ENCODE results near the gene SGCA. TPM values are rescaled to one million over a fixed set of nuclear protein-coding genes. Genes with fewer than 3 reads are reported as not detected.

SGCA gene
- total and polyA plus RNA-seq, 9 of the 15 experiments (the other 6 are each of a cell fraction or from before 2014, with no cell fraction given): not detected

DNA sequence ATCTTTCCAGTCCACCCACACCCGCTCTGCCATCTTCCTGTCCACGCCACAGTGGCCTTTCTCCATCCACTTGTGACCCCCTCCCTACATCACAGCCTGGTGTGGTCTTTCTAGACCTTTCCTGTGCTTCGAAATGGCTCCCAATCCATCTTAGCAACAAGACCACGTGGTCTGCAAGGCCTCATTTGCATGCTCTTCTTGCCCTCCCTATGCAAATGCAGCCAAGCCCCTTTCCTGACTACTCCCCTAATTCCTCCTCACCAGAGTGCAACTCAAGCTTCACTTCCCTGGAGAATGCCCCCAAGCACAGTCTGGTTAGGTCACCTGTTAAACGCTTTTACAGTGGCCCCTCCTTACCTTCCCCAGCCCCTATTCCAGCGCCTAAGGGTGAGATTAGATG is 21.4 kb upstream of the SGCA start (continued):
- TF ChIP-seq, protein P1, sequence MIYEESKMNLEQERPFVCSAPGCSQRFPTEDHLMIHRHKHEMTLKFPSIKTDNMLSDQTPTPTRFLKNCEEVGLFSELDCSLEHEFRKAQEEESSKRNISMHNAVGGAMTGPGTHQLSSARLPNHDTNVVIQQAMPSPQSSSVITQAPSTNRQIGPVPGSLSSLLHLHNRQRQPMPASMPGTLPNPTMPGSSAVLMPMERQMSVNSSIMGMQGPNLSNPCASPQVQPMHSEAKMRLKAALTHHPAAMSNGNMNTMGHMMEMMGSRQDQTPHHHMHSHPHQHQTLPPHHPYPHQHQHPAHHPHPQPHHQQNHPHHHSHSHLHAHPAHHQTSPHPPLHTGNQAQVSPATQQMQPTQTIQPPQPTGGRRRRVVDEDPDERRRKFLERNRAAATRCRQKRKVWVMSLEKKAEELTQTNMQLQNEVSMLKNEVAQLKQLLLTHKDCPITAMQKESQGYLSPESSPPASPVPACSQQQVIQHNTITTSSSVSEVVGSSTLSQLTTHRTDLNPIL (CRISPR knock-in tag; IDR thresholded peaks at IDR 0.05): no peak
- no peak for TF ChIP-seq POU5F1 (IDR thresholded peaks at IDR 0.05; ENCODE audit: borderline replicate concordance, low read depth, low read length, partially characterized antibody)
- TF ChIP-seq, protein P2, sequence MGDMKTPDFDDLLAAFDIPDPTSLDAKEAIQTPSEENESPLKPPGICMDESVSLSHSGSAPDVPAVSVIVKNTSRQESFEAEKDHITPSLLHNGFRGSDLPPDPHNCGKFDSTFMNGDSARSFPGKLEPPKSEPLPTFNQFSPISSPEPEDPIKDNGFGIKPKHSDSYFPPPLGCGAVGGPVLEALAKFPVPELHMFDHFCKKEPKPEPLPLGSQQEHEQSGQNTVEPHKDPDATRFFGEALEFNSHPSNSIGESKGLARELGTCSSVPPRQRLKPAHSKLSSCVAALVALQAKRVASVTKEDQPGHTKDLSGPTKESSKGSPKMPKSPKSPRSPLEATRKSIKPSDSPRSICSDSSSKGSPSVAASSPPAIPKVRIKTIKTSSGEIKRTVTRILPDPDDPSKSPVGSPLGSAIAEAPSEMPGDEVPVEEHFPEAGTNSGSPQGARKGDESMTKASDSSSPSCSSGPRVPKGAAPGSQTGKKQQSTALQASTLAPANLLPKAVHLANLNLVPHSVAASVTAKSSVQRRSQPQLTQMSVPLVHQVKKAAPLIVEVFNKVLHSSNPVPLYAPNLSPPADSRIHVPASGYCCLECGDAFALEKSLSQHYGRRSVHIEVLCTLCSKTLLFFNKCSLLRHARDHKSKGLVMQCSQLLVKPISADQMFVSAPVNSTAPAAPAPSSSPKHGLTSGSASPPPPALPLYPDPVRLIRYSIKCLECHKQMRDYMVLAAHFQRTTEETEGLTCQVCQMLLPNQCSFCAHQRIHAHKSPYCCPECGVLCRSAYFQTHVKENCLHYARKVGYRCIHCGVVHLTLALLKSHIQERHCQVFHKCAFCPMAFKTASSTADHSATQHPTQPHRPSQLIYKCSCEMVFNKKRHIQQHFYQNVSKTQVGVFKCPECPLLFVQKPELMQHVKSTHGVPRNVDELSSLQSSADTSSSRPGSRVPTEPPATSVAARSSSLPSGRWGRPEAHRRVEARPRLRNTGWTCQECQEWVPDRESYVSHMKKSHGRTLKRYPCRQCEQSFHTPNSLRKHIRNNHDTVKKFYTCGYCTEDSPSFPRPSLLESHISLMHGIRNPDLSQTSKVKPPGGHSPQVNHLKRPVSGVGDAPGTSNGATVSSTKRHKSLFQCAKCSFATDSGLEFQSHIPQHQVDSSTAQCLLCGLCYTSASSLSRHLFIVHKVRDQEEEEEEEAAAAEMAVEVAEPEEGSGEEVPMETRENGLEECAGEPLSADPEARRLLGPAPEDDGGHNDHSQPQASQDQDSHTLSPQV (IDR thresholded peaks at IDR 0.05): no peak
- TF ChIP-seq SREBF2 (CRISPR knock-in tag; IDR thresholded peaks at IDR 0.05): no peak
- no peak for TF ChIP-seq ZNF695 (CRISPR knock-in tag; IDR thresholded peaks at IDR 0.05)
- no peak for TF ChIP-seq FOXA3 (CRISPR knock-in tag; conservative IDR thresholded peaks at IDR 0.05 in 1 of 2, IDR thresholded peaks at IDR 0.05 in 1 of 2)
- no peak for TF ChIP-seq MCM7 (IDR thresholded peaks at IDR 0.05)
- TF ChIP-seq ZNF24 (IDR thresholded peaks at IDR 0.05): no peak
- TF ChIP-seq TBL1XR1 (IDR thresholded peaks at IDR 0.05; ENCODE audit: low read length in 2 of 2): no peak
- TF ChIP-seq FOXK2 (conservative IDR thresholded peaks at IDR 0.05 in 1 of 2, IDR thresholded peaks at IDR 0.05 in 1 of 2; ENCODE audit: low read depth in 2 of 2): 0 out of 4 replicates have a peak, but pooled peaks of 1 of the 2 experiments have one; percentile 26
- no peak for TF ChIP-seq ELF1 (tag; IDR thresholded peaks at IDR 0.05)
- TF ChIP-seq CHCHD3 (CRISPR knock-in tag; IDR thresholded peaks at IDR 0.05): no peak
- TF ChIP-seq ZNF143 (CRISPR knock-in tag; IDR thresholded peaks at IDR 0.05): no peak
- TF ChIP-seq, protein P3, sequence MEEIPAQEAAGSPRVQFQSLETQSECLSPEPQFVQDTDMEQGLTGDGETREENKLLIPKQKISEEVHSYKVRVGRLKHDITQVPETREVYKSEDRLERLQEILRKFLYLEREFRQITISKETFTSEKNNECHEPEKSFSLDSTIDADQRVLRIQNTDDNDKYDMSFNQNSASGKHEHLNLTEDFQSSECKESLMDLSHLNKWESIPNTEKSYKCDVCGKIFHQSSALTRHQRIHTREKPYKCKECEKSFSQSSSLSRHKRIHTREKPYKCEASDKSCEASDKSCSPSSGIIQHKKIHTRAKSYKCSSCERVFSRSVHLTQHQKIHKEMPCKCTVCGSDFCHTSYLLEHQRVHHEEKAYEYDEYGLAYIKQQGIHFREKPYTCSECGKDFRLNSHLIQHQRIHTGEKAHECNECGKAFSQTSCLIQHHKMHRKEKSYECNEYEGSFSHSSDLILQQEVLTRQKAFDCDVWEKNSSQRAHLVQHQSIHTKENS (CRISPR knock-in tag; IDR thresholded peaks at IDR 0.05): no peak
- no peak for TF ChIP-seq NFE2 (IDR thresholded peaks at IDR 0.05; ENCODE audit: low read depth)
